Choroid plexus epithelial cell (primary cell): Measurements from ENCODE around the gene WDR26.
A peak's percentile ranks its signal among the peaks of the same experiment; 100 is the strongest.

Experiments
- DNase-seq: peaks from one replicate; pipeline ENCODE4 v3.0.0-alpha.2; 2010; ENCODE audit warnings: low read depth
- H3K4me3 ChIP-seq: 2 replicates; pipeline ENCODE4 v1.5.1; 2011; ENCODE audit warnings: low read depth, mild to moderate bottlenecking, control low read depth, low read length, moderate library complexity
- CTCF ChIP-seq: conservative IDR thresholded peaks from 2 replicates; pipeline ENCODE4 v1.5.1; 2011; ENCODE audit warnings: low read depth, mild to moderate bottlenecking, control low read depth, inconsistent platforms, low read length, moderate library complexity

WDR26 gene

GRCh38 chr1:224459966-224460365 is 25.4 kb upstream of the WDR26 start:
- H3K4me3 ChIP-seq = no peak overlapping the region
- DNase-seq = no peak
- no peak for TF ChIP-seq CTCF

- TF ChIP-seq CTCF = no peak
- DNase-seq = peak; percentile 24
- no peak overlapping the region for H3K4me3 ChIP-seq
Measured at GRCh38 chr1:224458996-224459395, 24.4 kb upstream of the WDR26 start.

- no peak for DNase-seq
- no peak for TF ChIP-seq CTCF
- no peak overlapping the region for H3K4me3 ChIP-seq
Measured at GRCh38 chr1:224458296-224458695, 23.7 kb upstream of the WDR26 start.

- DNase-seq = no peak
- no peak for TF ChIP-seq CTCF
- no peak overlapping the region for H3K4me3 ChIP-seq
Measured at GRCh38 chr1:224457782-224458144, 23.2 kb upstream of the WDR26 start.

GRCh38 chr1:224456637-224456953 is 22.0 kb upstream of the WDR26 start:
- H3K4me3 ChIP-seq = no peak overlapping the region
- no peak for DNase-seq
- no peak for TF ChIP-seq CTCF

GRCh38 chr1:224454402-224455055 is 19.9 kb upstream of the WDR26 start:
- no peak for TF ChIP-seq CTCF
- no peak overlapping the region for H3K4me3 ChIP-seq
- no peak for DNase-seq

GRCh38 chr1:224450561-224451350 is 16.2 kb upstream of the WDR26 start:
- no peak for DNase-seq
- no peak overlapping the region for H3K4me3 ChIP-seq
- no peak for TF ChIP-seq CTCF
